GM21576 (cell line): Measurements from ENCODE around the gene TRAF3.
A peak's percentile ranks its signal among the peaks of the same experiment; 100 is the strongest.
"Not testable (repeated sequence)": the region's sequence is repeated elsewhere in the genome, so short reads cannot be mapped to it uniquely, and the experiment has no call there.

Experiments used
- ATAC-seq: cut with Tn5 transposase; IDR thresholded peaks from one replicate; pipeline ENCODE4 v1.9.1; 2021; ENCODE audit warnings: mild to moderate bottlenecking, moderate library complexity; ENCODE audit not compliant: unreplicated experiment

TRAF3 gene

DNA sequence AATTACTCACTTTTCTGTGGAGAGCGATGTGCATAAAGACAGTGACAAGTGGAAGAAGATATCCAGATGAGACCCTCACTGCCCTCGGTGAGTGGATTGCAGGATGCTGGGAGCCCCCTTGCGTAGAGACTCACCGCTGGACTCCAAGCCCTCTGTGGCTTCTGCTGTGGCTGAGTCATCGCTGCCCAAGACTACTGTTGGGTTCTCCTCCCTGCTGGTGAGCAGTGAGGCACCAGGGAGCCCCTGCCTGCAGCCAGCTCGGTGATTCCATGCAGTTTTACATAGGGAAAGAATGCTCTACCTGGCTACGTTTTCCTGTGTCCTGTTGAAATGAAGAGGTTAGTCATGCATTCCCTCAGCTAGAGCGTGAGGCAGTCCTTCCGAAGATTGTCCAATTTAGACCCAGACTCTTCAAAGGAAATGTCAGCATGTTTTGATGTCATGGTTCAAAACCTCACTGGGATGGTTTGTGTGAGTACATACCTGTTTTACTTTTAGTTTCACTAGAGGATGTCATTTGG is 28.2 kb downstream of the TRAF3 start:
- peak; percentile 57 for ATAC-seq

DNA sequence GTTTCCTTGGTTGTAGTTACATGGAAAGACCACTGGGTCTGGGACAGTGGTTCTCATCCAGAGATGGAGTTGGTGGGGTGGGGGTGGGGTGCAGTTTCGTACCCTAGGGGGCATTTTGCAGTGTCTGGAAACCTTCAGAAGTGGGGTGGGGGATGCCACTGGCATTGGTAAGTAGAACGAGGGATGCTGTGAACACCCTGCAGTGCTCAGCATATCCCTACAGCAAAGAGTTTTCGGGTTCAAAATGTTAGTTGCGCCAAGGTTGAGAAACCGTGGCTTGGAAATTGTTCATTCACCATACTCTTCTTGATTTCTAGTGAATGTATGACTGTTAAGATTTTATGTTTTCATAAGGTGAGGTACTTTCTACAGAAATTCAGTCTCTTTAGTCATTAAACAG is 28.7 kb downstream of the TRAF3 start:
- no peak for ATAC-seq

DNA sequence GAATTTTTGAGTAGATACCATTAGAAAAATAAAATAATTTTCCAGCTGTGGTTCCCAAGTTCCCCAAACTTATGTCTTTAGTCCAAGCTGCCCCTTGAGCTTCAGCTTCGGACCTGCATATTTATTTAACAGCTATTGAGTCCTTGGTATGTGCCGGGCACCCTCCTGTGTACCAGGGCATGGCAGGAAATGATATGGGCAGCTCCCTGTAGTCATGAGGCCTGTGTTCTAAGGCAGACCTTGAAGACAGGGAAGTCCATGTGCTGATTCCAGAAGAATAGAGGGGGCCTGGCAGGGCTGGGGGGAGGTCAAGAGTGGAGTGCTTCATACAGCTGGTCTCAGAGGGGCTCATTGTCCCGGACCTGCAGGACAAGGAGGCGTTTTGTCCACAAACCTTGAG is 29.2 kb downstream of the TRAF3 start:
- no peak for ATAC-seq

DNA sequence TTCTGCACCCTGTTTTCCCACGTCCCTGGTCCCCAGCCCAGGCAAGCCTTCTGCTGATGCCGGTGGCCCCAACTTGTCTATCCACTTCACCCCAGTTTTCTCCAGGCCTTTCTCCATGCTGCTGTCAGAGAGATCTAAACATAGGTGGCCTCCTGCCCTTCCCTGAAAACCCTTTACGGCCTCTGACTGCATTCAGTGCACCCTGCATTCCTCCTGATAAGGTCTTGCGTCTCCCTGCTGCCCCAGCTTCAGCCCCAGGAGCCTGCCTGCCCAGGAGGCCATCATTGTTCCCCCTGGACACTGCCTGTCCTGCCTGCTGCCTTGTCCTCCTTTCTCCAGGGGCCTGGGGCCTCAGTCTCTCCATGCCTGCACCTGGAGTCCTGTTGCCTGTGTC is 29.8 kb downstream of the TRAF3 start:
- ATAC-seq: no peak

DNA sequence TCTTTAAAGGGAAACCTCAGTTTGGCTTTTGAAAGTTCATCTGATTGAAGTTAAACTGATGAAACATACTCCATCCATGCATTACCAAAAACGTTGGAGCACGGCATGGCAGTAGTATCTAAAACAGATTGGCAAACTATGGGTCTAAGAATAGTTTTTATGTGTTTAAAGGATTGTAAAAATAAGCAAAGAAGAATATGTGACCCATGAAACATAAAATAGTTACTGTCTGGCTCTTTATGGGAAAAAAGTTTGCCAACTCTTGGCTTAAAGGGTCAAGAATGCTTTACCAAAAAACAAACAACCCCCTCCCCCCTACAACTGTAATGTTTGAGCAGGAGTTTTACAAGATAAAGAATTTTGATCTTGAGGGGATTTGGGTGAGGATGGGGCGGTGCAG is 32.6 kb downstream of the TRAF3 start:
- ATAC-seq: no peak

DNA sequence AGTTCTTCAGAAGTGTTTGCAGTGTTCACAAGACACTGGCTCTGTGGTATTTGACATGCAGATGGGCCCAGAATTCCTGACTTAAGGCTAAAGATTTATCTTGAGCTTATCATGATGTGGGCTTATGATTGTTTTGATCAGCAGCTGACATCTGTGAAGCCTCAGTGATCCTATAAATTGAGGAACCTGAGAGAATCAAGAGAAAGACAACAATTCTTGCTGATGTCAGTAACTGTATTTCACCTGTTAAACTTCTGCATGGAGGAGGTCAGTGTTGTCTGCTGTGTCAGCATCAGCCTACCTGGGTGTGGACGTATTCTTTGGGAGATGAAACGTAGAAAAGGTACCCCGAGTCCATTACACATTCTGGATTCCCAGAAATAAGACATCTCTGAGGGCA is 33.3 kb downstream of the TRAF3 start:
- ATAC-seq: no peak

DNA sequence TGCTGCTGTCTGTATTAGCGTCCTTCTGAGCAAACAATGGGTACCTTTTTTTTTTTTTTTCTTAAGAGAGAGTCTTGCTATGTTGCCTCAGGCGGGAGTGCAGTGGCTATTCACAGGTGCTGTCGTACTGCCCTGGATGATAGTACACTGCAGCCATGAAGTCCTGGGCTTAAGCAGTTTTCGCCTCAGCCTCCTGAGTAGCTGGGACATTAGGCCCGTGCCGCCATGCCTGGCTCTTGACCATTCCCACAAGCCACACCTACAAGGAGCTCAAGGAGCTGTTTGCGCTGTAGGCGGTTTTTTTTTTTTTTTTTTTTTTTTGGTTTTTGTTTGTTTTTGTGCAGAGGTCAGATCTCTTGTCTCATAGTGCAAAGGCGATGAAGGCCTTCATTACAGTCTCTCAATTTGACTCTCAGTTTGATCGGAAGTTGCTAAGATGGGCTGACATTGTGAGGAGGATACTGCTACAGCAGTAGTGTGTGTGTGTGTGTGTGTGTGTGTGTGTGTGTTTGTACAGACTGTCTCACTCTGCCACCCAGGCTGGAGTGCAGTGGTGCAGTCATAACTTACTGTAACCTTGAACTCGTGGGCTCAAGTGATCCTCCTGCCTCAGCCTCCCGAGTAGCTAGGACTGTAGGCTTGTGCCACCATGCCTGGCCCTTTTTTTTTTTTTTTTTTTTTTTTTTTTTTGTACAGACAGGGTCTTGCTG is 34.2 kb downstream of the TRAF3 start:
- no peak for ATAC-seq

DNA sequence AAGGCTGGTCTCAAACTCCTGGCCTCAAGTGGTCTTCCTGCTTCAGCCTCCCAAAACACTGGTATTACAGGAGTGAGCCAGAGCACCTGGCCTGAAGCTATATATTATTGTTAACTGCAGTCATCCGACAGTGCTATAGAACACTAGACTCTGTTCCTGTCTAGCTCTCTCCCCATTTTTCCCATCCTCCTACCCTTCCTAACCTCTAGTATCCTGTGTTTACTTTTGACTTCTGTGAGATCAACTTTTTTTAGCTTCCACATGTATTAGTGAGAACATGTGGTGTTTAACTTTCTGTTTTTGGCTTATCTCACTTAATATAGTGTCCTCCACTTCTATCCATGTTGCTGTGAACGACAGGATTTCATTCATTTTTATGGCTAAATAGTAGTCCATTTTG is 34.7 kb downstream of the TRAF3 start:
- no peak for ATAC-seq

DNA sequence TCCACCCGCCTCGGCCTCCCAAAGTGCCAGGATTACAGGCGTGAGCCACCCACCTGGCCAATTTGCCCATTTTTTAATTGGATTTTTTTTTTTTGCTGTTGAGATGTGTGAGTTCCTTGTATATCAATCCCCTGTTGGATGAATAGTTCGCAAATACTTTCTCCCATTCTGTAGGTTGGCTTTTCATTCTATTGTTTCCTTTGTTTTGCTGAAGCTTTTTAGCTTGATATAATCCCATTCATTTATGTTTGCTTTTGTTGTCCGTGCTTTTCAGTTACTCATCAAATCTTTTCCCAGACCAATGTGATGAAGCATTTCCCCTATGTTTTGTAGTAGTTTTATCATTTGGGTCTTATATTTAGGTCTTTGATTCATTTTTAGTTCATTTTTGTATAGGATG is 36.4 kb downstream of the TRAF3 start:
- ATAC-seq: no peak

DNA sequence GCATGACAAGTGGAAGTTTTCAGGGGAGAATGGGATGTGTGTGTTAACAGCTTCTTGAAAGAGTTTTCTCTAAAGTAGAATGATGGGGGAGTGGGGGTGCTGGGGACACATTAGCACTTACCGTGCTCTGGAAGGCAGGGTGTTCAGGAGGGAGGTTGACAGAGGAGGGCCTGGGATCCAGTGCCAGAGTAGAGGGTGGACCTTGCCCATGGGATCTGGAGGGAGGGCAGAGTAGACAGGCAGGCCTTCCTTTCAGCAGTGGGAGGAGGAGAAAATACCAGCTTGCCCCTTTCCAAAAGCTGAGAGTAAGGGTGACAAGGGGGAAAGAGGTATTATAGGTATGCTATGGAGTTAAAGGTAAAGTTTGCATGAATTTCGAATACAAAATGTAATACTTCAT is 40.1 kb downstream of the TRAF3 start:
- no peak for ATAC-seq

DNA sequence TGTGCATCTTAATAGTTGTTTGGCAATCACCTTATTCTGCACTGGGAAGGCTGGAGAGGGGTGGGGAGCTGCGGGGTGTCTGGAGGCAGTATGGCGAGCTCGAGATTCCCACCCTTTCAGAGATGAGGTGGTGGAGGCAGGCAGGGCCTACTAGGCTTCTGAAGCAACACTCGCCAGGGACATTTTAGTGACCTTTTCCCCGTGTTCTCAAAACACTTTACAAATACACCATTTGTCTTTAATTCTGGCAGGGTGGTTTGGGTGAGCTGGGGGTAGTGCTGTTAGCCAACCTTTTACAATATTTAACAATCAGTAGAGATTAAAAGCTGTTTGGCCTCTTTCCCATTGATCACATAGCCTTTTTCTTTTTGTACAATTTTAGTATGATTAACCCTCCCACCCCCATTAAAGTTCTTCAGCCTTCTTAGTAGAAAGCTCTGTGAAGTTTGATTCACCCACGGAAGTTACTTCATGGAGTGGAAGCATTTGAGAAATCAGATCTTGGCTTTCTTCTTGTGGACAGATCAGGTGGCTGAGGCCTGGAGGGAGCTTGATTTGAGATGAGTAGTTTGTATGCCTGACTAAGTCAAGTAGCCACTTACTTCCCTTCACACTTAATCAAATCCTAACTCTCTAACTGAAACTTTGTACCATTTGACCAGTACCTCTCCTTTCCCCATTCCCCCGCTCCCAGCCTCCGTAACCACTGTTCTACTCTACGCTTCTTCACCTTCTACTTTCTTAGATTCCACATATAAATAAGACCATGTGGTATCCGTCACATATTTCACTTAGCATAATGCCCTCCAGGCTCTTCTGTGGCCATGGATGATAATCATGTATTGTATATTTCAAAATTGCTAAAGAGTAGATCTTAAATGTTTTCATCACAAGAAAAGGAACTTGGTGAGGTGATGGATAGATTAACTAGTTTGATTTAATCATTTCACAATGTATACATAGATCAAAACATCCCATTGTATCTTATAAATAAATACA is 41.0 kb downstream of the TRAF3 start:
- no peak for ATAC-seq

DNA sequence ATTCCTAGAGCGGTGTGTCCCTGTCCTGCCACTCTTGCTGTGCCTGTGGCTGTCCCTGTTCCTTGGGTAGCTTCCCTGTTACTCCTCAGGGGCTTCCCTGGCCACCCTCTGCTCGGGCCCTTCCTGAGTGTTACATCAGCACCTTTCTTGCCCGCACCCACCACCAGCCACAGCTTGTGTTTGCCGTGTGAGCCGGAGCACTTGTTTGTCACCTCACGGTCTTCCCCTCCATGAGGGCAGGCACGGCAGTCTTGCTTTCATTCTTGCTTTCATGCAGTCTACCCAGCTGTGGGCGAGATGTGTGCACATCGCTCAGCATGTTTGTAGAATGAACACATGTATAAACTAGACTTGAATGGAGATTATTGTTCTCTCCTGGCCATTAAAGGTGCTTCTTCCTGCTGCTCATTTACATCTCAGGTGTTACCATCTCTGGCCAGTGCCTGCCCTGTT is 42.0 kb downstream of the TRAF3 start:
- ATAC-seq: peak; percentile 60

DNA sequence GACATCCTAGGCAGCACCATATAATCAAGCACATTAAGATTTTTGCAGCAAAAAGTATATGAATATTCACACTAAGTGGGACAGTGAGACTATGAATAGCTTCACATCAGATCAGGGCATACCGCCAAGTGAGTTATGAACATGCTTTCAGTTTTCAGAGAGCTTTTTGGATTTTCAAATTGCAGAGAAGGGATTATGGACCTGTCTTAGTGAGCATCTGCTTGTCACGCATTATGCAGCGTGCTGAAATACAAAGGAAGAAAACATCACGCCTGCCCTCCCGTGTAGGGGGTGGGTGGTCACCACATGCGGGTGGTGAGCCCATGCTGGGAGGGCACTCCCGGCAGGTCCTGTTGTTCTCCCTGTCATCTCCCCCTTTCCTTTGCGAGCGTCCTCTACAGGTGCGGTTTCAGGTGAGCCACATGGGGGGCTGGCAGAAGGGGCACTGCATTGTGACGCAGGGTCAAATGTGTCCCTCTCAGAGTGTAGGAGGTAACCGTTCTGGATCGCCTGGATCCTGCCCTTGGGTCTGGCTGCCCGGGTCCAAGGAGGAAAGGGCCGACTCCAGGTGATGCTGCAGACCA is 42.6 kb downstream of the TRAF3 start:
- peak; percentile 11 for ATAC-seq

DNA sequence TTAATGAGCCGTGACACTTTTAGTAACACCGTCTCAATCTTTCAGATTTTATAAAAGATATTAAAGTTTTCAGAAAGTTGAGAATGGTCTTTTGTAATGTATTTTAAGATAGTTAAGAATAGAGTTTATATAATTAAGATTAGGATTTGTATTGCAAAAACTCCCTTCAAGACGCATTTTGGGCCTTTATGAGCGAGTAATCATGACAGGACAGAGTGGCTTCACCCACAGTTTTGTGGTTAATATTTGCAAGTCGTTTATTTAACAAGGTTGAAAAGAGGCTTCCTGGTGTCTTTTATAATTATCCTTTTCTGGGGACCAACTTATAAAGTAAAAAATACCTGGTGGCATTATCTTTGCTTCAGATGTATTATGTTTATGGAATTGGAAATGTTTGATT is 44.0 kb downstream of the TRAF3 start:
- no peak for ATAC-seq

DNA sequence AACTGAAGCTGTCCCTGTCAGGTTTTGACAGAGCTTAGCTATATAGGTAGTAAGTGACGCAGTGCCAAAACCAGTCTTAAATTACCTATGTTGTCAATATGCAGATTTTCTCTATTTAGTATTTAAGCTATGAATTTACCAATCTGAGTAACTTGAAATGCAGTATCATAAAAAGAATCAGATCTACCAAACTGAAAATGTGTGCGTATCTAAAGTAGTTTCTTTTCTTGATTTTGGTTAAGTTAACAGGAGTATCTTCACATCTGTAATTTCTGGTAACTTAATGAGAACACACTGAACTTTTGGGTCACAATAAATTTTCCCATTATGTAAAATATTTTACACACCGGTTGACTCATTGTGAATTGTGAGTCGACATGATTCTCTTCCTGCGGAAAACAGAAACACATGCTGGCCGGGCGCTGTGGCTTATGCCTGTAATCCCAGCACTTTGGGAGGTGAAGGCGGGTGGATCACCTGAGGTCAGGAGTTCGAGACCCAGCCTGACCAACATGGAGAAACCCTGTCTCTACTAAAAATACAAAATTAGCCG is 45.1 kb downstream of the TRAF3 start:
- ATAC-seq: no peak

DNA sequence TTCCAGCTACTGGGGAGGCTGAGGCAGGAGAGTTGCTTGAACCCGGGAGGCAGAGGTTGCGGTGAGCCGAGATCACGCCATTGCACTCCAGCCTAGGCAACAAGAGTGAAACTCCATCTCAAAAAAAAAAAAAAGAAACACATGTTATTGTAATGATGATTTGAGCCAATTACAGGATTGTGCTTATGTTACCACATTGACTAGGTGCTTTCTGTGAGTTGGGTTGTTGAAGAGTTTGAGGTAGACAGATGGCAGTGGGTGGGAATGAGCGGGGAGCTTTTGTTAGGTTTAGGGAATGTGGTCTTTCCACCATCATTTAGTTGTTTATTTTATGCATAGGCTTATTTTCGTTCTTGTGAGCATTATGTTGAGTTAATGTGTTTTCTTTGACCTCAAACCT is 45.6 kb downstream of the TRAF3 start:
- not testable (repeated sequence) for ATAC-seq

DNA sequence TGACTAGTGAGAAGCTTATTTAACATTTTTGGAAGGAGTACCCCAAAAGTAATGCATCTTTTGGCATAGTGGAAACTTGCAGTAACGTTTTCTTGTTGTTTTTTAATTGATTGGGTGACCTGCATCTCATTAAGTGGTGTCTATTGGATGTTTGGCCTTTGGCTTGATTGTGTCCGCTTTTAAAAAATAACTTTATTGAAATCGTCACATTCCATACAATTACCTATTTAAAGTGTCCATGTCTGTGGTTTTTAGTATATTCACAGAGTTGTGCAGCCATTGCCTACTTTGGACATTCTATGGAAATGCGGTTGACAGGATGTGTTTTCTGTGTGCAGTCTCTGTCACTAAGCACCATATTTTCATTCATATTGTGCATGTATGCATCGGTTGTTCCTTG is 46.3 kb downstream of the TRAF3 start:
- ATAC-seq: no peak

DNA sequence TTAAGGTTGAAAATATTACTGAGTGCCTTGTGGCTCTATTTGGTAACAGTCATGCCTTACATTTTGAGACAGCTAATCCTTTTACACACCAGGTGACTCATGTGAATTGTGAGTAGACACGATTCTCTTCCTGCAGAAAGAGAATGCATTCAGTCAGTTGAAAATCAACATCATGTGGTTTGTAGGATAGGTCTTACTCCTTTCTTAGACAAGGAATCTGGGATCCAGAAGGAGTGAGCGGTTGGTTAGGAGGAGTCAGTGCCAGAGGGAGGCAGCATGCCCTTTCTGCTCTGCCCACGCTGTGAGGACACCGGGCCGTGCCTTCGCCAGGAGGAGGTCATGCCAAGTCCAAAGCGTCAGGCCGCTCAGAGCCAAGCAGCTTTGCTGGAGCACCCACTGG is 47.6 kb downstream of the TRAF3 start:
- ATAC-seq: no peak

DNA sequence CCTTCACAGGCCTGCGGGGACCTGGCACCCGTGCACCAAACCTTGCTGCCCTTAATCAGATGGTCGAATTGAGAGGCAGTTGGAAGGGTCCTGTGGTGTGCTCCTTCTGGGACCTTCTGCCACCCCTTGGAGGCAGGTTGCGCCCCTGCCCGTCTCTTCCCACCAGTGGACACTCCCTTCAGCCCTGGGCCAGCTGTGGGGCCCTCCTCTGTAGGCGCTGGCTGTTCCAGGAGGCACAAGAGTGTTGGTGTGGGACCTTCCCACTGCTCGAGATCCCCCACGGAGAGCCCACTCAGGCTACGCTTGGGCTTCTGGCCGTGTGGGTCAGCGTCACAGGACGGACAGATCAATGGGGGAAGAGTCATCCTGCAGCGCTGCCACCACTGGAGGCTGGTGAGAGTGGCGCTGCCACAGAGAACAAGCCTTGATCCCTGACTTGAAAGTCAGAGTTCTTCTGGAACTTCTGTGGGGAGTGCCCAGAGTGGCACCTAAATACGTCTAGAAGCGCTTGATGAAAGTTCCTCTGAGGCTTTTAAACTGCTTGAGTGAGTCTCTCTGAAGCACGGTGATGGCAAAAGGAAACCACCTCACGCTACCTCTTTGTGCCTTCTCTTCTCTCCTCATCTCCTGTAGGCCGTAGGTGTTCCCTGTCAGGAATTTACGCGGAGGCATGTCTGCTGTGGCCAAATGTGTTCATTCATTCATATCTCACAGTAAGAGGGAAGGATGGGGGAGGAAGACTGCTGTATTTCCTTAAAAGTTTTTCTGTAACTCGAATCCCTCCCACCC is 48.3 kb downstream of the TRAF3 start:
- ATAC-seq: no peak

DNA sequence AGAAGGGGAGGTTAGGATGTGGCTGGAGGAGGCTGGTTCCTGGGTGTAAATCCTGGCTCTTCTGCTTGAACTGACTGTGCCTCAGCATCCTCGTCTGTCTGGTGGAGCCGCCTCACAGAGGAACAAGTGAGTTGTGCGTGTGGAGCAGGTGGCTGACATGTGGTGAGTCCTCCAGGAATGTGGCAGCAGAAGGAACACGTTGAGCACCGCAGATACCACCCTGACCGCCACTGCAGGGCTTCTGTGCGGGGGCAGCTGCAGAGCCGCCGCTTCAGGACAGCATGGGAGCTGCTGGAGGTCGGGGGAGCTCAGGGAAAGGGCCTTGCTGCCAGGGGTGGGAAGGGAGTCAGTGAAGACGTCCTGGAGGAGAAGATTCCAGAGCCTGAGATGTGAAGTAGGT is 48.9 kb downstream of the TRAF3 start:
- ATAC-seq: no peak
